Measurements from ENCODE around the gene C11orf91. TPM values are rescaled to one million over a fixed set of nuclear protein-coding genes. Genes with fewer than 3 reads are reported as not detected.

C11orf91 gene
- total RNA-seq, 1 experiment from 2014 or later, result 1.3 TPM

DNA sequence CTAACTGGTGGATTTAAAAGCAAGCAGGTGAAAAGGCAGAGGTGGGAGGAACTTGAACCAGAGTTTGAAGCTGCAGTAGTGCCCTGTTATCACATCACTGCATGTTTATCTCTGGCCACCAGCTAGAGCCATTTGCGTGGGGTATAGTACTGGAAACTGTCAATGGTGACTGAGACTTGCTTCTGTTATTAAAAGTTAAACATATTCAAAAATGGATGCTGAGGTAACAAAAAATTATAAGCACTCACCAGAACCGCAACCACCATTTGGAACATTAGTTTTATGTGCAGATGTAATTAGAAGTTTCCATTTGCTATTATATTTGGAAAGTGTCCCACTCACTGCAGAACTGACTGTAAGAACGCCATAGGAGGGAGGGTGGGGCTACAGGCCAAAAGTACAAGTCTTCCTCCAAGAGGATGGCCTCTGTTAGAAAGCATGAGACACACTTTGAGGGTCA lies 36.8 kb upstream of the C11orf91 start:
- Histone ChIP-seq H3K27ac (ENCODE audit: low read length) (peak overlapping the region; percentile 85), H3K4me3 (ENCODE audit: low read depth in 2 of 2, low read length in 2 of 2) (peak overlapping the region; percentile 83 to 95), H3K36me3 (ENCODE audit: control insufficient read depth, insufficient read depth, low read length) (no peaks in the 10 kb centered on the region; the same call in 1 of the 2 replicates), H3K4me1 (ENCODE audit: control insufficient read depth, insufficient read depth, low read length) (peaks cover 30% of the 10 kb centered on the region), H3K27me3 (ENCODE audit: control insufficient read depth, insufficient read depth, low read length) (no peaks in the 10 kb centered on the region), H3K9me3 (ENCODE audit: control insufficient read depth, insufficient read depth, low read depth, low read length) (no peaks in the 10 kb centered on the region)
- CTCF ChIA-PET, result no interaction called here
- DNase-seq (ENCODE audit: low read depth, low spot score), result no peak
- intact Hi-C loops (cut with micrococcal nuclease; ENCODE audit: unreplicated experiment) (no loop called here), in situ Hi-C loops (cut with HindIII; ENCODE audit: low pct_unique_long_range_greater_than_20kb, low sequenced_read_pairs) (no loop called here)
- no TSS peak for BruUV-seq (replicated peaks)
- ATAC-seq, result no peak
- POLR2A ChIA-PET, result interaction anchor here (0.6 kb wide), 2 partner anchors 46 to 361 kb away, joined by 3 to 5 read pairs; no protein-coding TSS in a partner anchor
- TF ChIP-seq, protein P1, sequence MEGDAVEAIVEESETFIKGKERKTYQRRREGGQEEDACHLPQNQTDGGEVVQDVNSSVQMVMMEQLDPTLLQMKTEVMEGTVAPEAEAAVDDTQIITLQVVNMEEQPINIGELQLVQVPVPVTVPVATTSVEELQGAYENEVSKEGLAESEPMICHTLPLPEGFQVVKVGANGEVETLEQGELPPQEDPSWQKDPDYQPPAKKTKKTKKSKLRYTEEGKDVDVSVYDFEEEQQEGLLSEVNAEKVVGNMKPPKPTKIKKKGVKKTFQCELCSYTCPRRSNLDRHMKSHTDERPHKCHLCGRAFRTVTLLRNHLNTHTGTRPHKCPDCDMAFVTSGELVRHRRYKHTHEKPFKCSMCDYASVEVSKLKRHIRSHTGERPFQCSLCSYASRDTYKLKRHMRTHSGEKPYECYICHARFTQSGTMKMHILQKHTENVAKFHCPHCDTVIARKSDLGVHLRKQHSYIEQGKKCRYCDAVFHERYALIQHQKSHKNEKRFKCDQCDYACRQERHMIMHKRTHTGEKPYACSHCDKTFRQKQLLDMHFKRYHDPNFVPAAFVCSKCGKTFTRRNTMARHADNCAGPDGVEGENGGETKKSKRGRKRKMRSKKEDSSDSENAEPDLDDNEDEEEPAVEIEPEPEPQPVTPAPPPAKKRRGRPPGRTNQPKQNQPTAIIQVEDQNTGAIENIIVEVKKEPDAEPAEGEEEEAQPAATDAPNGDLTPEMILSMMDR (IDR thresholded peaks at IDR 0.05), result no peak
- TF ChIP-seq POLR2AphosphoS5 (IDR thresholded peaks at IDR 0.05; ENCODE audit: low read depth, low read length) (no peak), TCF7L2 (IDR thresholded peaks at IDR 0.05; ENCODE audit: low read depth, low read length) (no peak), SIN3A (IDR thresholded peaks at IDR 0.05; ENCODE audit: borderline replicate concordance, insufficient read depth, low read depth, low read length) (no peak)
- TF ChIP-seq, protein P2, sequence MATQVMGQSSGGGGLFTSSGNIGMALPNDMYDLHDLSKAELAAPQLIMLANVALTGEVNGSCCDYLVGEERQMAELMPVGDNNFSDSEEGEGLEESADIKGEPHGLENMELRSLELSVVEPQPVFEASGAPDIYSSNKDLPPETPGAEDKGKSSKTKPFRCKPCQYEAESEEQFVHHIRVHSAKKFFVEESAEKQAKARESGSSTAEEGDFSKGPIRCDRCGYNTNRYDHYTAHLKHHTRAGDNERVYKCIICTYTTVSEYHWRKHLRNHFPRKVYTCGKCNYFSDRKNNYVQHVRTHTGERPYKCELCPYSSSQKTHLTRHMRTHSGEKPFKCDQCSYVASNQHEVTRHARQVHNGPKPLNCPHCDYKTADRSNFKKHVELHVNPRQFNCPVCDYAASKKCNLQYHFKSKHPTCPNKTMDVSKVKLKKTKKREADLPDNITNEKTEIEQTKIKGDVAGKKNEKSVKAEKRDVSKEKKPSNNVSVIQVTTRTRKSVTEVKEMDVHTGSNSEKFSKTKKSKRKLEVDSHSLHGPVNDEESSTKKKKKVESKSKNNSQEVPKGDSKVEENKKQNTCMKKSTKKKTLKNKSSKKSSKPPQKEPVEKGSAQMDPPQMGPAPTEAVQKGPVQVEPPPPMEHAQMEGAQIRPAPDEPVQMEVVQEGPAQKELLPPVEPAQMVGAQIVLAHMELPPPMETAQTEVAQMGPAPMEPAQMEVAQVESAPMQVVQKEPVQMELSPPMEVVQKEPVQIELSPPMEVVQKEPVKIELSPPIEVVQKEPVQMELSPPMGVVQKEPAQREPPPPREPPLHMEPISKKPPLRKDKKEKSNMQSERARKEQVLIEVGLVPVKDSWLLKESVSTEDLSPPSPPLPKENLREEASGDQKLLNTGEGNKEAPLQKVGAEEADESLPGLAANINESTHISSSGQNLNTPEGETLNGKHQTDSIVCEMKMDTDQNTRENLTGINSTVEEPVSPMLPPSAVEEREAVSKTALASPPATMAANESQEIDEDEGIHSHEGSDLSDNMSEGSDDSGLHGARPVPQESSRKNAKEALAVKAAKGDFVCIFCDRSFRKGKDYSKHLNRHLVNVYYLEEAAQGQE (IDR thresholded peaks at IDR 0.05; ENCODE audit: insufficient read depth in 1 of 2, low read depth in 2 of 2, low read length in 1 of 2), result no peak

DNA sequence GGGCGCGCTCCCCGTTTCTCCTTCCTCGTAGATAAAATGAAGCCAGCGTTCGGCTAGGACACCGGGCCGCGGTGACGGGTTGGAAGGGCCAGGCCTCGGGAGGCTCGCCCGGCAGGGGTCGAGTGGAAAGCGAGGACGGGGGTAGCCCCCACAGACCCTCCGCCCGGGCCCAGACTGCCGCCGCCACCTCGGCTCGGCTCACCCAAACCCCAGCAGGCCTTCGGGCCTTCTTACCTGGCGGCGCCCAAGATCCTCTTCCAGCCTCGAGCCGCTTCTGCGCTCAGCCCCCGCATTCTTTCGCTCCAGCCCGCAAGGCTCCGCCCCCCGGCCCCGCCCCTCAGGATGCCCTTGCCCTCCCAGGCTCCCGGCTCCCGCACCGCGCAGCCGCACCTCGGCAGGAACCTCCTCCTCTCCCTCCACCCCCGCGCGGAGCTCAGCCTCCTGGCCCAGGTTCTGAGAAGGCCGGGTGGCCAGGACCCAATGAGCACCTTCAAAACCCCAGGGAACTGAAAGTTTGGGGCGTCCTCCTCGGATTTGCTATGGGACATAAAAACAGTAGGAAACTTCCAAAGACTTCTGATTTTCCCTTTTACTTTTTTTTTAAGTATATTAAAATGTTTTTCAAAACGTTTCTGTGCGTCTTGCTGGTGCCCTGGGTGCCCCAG lies 35.7 kb upstream of the C11orf91 start, which contains the start of gene CD59:
CD59 (minus strand) TSS at position 276 of the 665 bp plus-strand sequence. CDS start 13,978 bp downstream, outside the sequence.
- DNase-seq (ENCODE audit: low read depth, low spot score), result no peak
- ChIA-PET POLR2A (interaction anchor here (0.6 to 1.3 kb wide), 8 partner anchors 12 to 527 kb away, joined by 3 to 14 read pairs (median 8); no protein-coding TSS in a partner anchor), CTCF (interaction anchor here (0.6 to 1.8 kb wide), 2 partner anchors 19 to 619 kb away, joined by 3 to 5 read pairs; no protein-coding TSS in a partner anchor)
- in situ Hi-C loops (cut with HindIII; ENCODE audit: low pct_unique_long_range_greater_than_20kb, low sequenced_read_pairs) (no loop called here), intact Hi-C loops (cut with micrococcal nuclease; ENCODE audit: unreplicated experiment) (no loop called here)
- peak; percentile 91 for ATAC-seq
- Histone ChIP-seq H3K4me3 (ENCODE audit: low read depth in 2 of 2, low read length in 2 of 2) (peak within 1 kb of the TSS; percentile 83 to 95), H3K27ac (ENCODE audit: low read length) (peak within 1 kb of the TSS; percentile 85), H3K9me3 (ENCODE audit: control insufficient read depth, insufficient read depth, low read depth, low read length) (no peaks in the 10 kb centered on the region), H3K27me3 (ENCODE audit: control insufficient read depth, insufficient read depth, low read length) (no peaks in the 10 kb centered on the region), H3K36me3 (ENCODE audit: control insufficient read depth, insufficient read depth, low read length) (no peaks in the 10 kb centered on the region; the same call in 1 of the 2 replicates), H3K4me1 (ENCODE audit: control insufficient read depth, insufficient read depth, low read length) (peaks cover 41% of the 10 kb centered on the region)
- TF ChIP-seq, protein P2 (IDR thresholded peaks at IDR 0.05; ENCODE audit: insufficient read depth in 1 of 2, low read depth in 2 of 2, low read length in 1 of 2), result no peak
- TF ChIP-seq, protein P1 (IDR thresholded peaks at IDR 0.05), result no peak
- peak; percentile 90 for TF ChIP-seq POLR2AphosphoS5 (IDR thresholded peaks at IDR 0.05; ENCODE audit: low read depth, low read length)
- no TSS peak for BruUV-seq (replicated peaks)
